Testis (tissue), 2 donors: ENCODE measurements around the gene GORASP1.

ENCODE experiments used
- POLR2A ChIP-seq: fragments of 450-650 bp; IDR thresholded peaks from one replicate; pipeline ENCODE4 v1.6.1; 2017; ENCODE audit warnings: antibody characterized with exemption, mild to moderate bottlenecking, moderate library complexity
- TF ChIP-seq, protein P1 (sequence below), 3 experiments: fragments of 450-650 bp in 2 of 3; fragments of 200-600 bp in 1 of 3; sonication (generic) in 1 of 3; IDR thresholded peaks; one replicate each; pipeline ENCODE4 v1.5.1; 2016 to 2019; ENCODE audit warnings: antibody characterized with exemption in 3 of 3, mild to moderate bottlenecking in 2 of 3, moderate library complexity in 1 of 3

DNA sequence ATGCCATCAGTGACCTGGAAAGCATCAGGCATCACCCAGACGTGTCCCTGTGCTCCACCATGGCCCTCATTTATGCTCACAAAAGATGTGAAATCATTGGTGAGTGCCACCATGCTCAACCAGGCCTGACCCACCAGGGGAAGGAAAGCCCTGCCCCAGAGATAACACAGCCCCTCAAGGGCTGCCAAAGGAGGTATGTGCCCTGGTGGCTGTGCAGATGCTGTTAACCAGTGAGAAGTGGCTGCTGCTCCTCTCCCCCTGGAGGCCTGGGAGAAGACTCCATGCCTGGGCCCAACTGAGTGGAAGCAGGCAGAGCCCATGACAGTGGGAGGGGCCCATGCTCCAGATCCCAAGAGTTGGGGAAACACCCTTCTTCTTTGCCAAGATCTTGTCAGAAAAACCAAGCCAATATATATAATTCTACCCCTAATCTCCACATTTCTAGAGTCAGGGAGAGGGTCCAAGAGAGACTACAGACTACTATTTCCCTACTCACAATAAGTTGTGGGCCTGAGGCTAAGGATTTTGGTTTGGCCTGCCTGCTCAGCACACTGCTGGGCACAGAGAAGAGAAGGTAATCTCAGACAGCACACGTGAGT lies 2.7 kb upstream of the GORASP1 start:
- TF ChIP-seq, protein P1, sequence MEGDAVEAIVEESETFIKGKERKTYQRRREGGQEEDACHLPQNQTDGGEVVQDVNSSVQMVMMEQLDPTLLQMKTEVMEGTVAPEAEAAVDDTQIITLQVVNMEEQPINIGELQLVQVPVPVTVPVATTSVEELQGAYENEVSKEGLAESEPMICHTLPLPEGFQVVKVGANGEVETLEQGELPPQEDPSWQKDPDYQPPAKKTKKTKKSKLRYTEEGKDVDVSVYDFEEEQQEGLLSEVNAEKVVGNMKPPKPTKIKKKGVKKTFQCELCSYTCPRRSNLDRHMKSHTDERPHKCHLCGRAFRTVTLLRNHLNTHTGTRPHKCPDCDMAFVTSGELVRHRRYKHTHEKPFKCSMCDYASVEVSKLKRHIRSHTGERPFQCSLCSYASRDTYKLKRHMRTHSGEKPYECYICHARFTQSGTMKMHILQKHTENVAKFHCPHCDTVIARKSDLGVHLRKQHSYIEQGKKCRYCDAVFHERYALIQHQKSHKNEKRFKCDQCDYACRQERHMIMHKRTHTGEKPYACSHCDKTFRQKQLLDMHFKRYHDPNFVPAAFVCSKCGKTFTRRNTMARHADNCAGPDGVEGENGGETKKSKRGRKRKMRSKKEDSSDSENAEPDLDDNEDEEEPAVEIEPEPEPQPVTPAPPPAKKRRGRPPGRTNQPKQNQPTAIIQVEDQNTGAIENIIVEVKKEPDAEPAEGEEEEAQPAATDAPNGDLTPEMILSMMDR (IDR thresholded peaks at IDR 0.05), result no peak
- no peak for TF ChIP-seq POLR2A
